Measurements from ENCODE around the gene DUX4. TPM values are rescaled to one million over a fixed set of nuclear protein-coding genes. Genes with fewer than 3 reads are reported as not detected.
"Not testable (repeated sequence)": the region's sequence is repeated elsewhere in the genome, so short reads cannot be mapped to it uniquely, and the experiment has no call there.

DUX4 gene
- not detected in 2 replicates for total RNA-seq (2014; rRNA removed; shearing (Covaris generic))

GRCh38 chr4:190173428-190173827 lies at the start of gene DUX4:
TSS of gene DUX4 (plus strand) at chr4:190173774. CDS start at chr4:190173774, 0 bp downstream.
- DNase-seq; H3K27ac ChIP-seq; H3K36me3 ChIP-seq; H3K9me3 ChIP-seq (replicated peaks); H3K4me3 ChIP-seq; H3K4me1 ChIP-seq; H3K27me3 ChIP-seq: not testable (repeated sequence)

- DNase-seq; H3K36me3 ChIP-seq; H3K4me1 ChIP-seq; H3K27me3 ChIP-seq; H3K4me3 ChIP-seq; H3K9me3 ChIP-seq (replicated peaks); H3K27ac ChIP-seq: not testable (repeated sequence)
Observed at GRCh38 chr4:190175436-190175835, 1.9 kb downstream of the DUX4 start.

GRCh38 chr4:190177727-190178605 lies 4.4 kb downstream of the DUX4 start:
- H3K27ac ChIP-seq; DNase-seq; H3K36me3 ChIP-seq; H3K9me3 ChIP-seq (replicated peaks); H3K27me3 ChIP-seq; H3K4me3 ChIP-seq; H3K4me1 ChIP-seq: not testable (repeated sequence)

GRCh38 chr4:190178606-190178990 lies 5.0 kb downstream of the DUX4 start:
- not testable (repeated sequence) for H3K4me3 ChIP-seq; H3K27me3 ChIP-seq; DNase-seq; H3K9me3 ChIP-seq (replicated peaks); H3K27ac ChIP-seq; H3K4me1 ChIP-seq; H3K36me3 ChIP-seq

- DNase-seq, result not testable (repeated sequence)
Observed at GRCh38 chr4:190179030-190179739, 5.6 kb downstream of the DUX4 start.

GRCh38 chr4:190179740-190180094 lies 6.1 kb downstream of the DUX4 start:
- not testable (repeated sequence) for DNase-seq; H3K27ac ChIP-seq; H3K9me3 ChIP-seq (replicated peaks); H3K27me3 ChIP-seq; H3K36me3 ChIP-seq; H3K4me1 ChIP-seq; H3K4me3 ChIP-seq

More at GRCh38 chr4:190179030-190179739, 5.6 kb downstream of the DUX4 start:
- H3K27me3 ChIP-seq; H3K4me3 ChIP-seq; H3K4me1 ChIP-seq; H3K36me3 ChIP-seq; H3K27ac ChIP-seq; H3K9me3 ChIP-seq (replicated peaks): not testable (repeated sequence)

GRCh38 chr4:190180947-190181346 lies 7.4 kb downstream of the DUX4 start:
- not testable (repeated sequence) for DNase-seq

GRCh38 chr4:190181481-190182100 lies 8.0 kb downstream of the DUX4 start:
- H3K4me3 ChIP-seq; H3K27me3 ChIP-seq; H3K27ac ChIP-seq; H3K9me3 ChIP-seq (replicated peaks); DNase-seq; H3K4me1 ChIP-seq; H3K36me3 ChIP-seq: not testable (repeated sequence)

More at GRCh38 chr4:190180947-190181346, 7.4 kb downstream of the DUX4 start:
- not testable (repeated sequence) for H3K27ac ChIP-seq; H3K27me3 ChIP-seq; H3K9me3 ChIP-seq (replicated peaks); H3K36me3 ChIP-seq; H3K4me1 ChIP-seq; H3K4me3 ChIP-seq

GRCh38 chr4:190203510-190203909 lies 29.9 kb downstream of the DUX4 start:
- not testable (repeated sequence) for DNase-seq

More at GRCh38 chr4:190203510-190203909, 29.9 kb downstream of the DUX4 start:
- not testable (repeated sequence) for H3K27ac ChIP-seq; H3K27me3 ChIP-seq; H3K4me3 ChIP-seq; H3K4me1 ChIP-seq; H3K9me3 ChIP-seq (replicated peaks); H3K36me3 ChIP-seq

Other genes starting within 250 kb of the DUX4 start
- 32.0 and 33.8 TPM in 2 replicates for gene FRG1, start 232.9 kb upstream of the DUX4 start, total RNA-seq (2014; rRNA removed; shearing (Covaris generic))
- 0.53 and 0.66 TPM in 2 replicates for gene FRG2, start 146.5 kb upstream of the DUX4 start, total RNA-seq (2014; rRNA removed; shearing (Covaris generic))
- gene DBET, start 109.3 kb upstream of the DUX4 start, total RNA-seq (2014; rRNA removed; shearing (Covaris generic)), result not detected in 2 replicates